Measurements from ENCODE around the gene TMEM30A.
A peak's percentile ranks its signal among the peaks of the same experiment; 100 is the strongest.

The TMEM30A gene

GRCh38 chr6:75211920-75212590 is 72.5 kb downstream of the TMEM30A start:
- no peak for DNase-seq

DNA sequence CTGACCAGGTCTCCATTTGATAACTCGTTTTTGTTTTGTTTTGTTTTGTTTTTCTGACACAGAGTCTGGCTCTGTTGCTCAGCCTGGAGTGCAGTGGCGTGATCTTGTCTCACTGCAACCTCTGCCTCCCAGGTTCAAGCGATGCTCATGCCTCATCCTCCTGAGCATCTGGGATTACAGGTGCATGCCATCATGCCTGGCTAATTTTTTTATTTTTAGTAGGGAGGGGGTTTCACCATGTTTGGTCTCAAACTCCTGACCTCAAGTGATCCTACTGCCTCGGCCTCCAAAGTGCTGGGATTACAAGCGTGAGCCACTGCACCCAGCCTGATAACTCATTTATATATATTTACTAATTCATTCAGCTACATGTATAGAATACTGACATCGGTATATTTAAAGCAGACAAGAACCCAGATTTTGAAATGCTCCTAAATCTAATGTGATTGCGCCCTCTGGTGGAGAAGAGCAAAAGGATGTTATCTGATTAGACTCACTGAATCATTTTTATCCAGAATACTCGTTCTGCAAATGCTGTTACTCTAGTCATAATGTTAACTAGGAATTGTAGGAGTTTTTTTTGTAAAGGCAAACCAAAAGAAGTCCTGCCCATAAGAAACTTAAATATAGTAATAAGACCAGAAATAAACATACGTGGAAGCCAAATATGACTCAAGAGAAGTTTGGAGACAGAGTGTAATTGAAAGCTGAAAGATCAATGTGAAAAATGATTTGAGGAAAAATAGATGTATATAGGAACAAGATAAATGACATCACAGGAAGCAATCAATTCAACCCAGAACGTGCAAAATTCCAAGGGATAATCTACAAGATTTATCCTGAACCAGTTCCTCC is 73.5 kb downstream of the TMEM30A start:
- DNase-seq, result peak; percentile 64

GRCh38 chr6:75209184-75209723 is 75.3 kb downstream of the TMEM30A start:
- no peak for DNase-seq

DNA sequence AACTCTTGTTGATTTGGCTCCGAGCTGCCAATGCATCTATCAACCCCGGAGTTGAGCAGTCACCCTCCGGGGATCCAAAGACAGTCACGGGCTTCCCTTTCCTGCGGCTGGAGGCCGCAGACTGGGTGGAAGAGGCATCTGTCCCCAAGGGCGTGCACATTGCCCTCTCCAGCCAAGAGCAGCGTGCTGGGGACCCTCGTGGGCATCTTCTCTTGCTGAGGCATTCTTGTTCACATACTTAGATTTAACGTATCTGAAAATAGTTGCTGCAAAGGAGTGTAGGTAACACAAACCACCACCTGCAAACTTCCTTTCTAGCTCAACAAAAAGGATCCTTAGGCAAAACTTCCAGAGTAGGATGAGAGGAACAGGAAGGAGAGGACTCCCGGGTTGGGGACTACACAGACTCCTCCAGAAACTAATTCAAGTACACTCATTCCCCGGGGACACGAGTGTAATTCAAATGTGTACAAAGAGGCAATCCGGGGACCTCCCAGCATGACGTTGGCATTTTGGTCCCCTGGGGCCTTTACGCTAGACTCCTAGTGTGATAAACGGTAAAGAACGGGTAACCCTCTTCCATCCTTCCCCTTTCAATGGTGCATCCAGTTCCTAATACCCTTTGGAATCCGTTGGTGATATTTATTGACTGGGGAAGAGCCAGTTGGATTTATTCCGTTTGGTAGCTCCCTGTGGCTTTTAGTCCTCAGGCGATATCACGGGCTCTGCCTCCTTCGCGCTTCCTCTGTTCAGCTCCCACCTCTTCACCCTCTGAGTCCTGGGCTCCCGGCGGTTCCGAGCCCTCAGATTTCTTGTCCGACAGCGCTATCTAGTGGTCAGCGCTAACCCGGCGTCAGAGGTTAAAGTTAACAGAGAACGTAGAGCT is 76.1 kb downstream of the TMEM30A start:
- peak; percentile 83 for DNase-seq

- DNase-seq, result no peak
Observed at GRCh38 chr6:75206576-75207342, 77.8 kb downstream of the TMEM30A start.

- no peak for DNase-seq
Observed at GRCh38 chr6:75205776-75206575, 78.6 kb downstream of the TMEM30A start, which contains the start of gene COL12A1. Gene COL12A1, minus strand, starts transcription at chr6:75206053. Its CDS starts 3,261 bp downstream, at chr6:75202792.

GRCh38 chr6:75204959-75205775 is 79.4 kb downstream of the TMEM30A start:
- DNase-seq, result no peak

- DNase-seq, result peak; percentile 54
Observed at GRCh38 chr6:75204217-75204958, 80.2 kb downstream of the TMEM30A start.

GRCh38 chr6:75203721-75204120 is 80.9 kb downstream of the TMEM30A start:
- no peak for DNase-seq

Measured in activated CD4-positive, alpha-beta T cell treated with anti-CD3 and anti-CD28 coated beads, Interleukin-2, amount 50 U/mL, for 16 hours (primary cell).